Measurements from ENCODE around the gene BSN.

BSN gene

GRCh38 chr3:49639551-49639950, 85.3 kb downstream of the BSN start:
- Histone ChIP-seq H3K36me3 (ENCODE audit: control insufficient read depth in 1 of 2, insufficient read depth in 2 of 2, low read length in 2 of 2) (no peaks in the 10 kb centered on the region), H3K4me3 (ENCODE audit: low read depth in 1 of 2, low read length in 2 of 2) (no peak overlapping the region), H3K4me1 (ENCODE audit: control insufficient read depth in 1 of 2, insufficient read depth in 2 of 2, low read length in 2 of 2) (no peaks in the 10 kb centered on the region), H3K27ac (ENCODE audit: low read depth, low read length) (no peak overlapping the region), H3K9ac (ENCODE audit: low read depth in 1 of 2, low read length in 2 of 2) (no peak overlapping the region), H3K27me3 (ENCODE audit: control insufficient read depth in 1 of 2, insufficient read depth in 2 of 2, low read length in 2 of 2) (no peaks in the 10 kb centered on the region), H3K9me3 (ENCODE audit: control insufficient read depth in 1 of 2, low read length in 2 of 2) (no peaks in the 10 kb centered on the region)

GRCh38 chr3:49641292-49641691, 87.0 kb downstream of the BSN start:
- no peaks in the 10 kb centered on the region for H3K36me3 ChIP-seq (ENCODE audit: control insufficient read depth in 1 of 2, insufficient read depth in 2 of 2, low read length in 2 of 2)
- H3K4me1 ChIP-seq (ENCODE audit: control insufficient read depth in 1 of 2, insufficient read depth in 2 of 2, low read length in 2 of 2): no peaks in the 10 kb centered on the region
- no peak overlapping the region for H3K27ac ChIP-seq (ENCODE audit: low read depth, low read length)

GRCh38 chr3:49641921-49642707, 87.8 kb downstream of the BSN start:
- Histone ChIP-seq H3K36me3 (ENCODE audit: control insufficient read depth in 1 of 2, insufficient read depth in 2 of 2, low read length in 2 of 2) (no peaks in the 10 kb centered on the region), H3K27ac (ENCODE audit: low read depth, low read length) (no peak overlapping the region), H3K27me3 (ENCODE audit: control insufficient read depth in 1 of 2, insufficient read depth in 2 of 2, low read length in 2 of 2) (no peaks in the 10 kb centered on the region), H3K4me1 (ENCODE audit: control insufficient read depth in 1 of 2, insufficient read depth in 2 of 2, low read length in 2 of 2) (no peaks in the 10 kb centered on the region), H3K9me3 (ENCODE audit: control insufficient read depth in 1 of 2, low read length in 2 of 2) (no peaks in the 10 kb centered on the region), H3K9ac (ENCODE audit: low read depth in 1 of 2, low read length in 2 of 2) (no peak overlapping the region), H3K4me3 (ENCODE audit: low read depth in 1 of 2, low read length in 2 of 2) (no peak overlapping the region)

More at GRCh38 chr3:49641292-49641691, 87.0 kb downstream of the BSN start:
- Histone ChIP-seq H3K27me3 (ENCODE audit: control insufficient read depth in 1 of 2, insufficient read depth in 2 of 2, low read length in 2 of 2) (no peaks in the 10 kb centered on the region), H3K4me3 (ENCODE audit: low read depth in 1 of 2, low read length in 2 of 2) (no peak overlapping the region), H3K9me3 (ENCODE audit: control insufficient read depth in 1 of 2, low read length in 2 of 2) (no peaks in the 10 kb centered on the region), H3K9ac (ENCODE audit: low read depth in 1 of 2, low read length in 2 of 2) (no peak overlapping the region)

- Histone ChIP-seq H3K36me3 (ENCODE audit: control insufficient read depth in 1 of 2, insufficient read depth in 2 of 2, low read length in 2 of 2) (no peaks in the 10 kb centered on the region), H3K9me3 (ENCODE audit: control insufficient read depth in 1 of 2, low read length in 2 of 2) (no peaks in the 10 kb centered on the region), H3K27me3 (ENCODE audit: control insufficient read depth in 1 of 2, insufficient read depth in 2 of 2, low read length in 2 of 2) (no peaks in the 10 kb centered on the region), H3K4me1 (ENCODE audit: control insufficient read depth in 1 of 2, insufficient read depth in 2 of 2, low read length in 2 of 2) (no peaks in the 10 kb centered on the region), H3K27ac (ENCODE audit: low read depth, low read length) (no peak overlapping the region), H3K4me3 (ENCODE audit: low read depth in 1 of 2, low read length in 2 of 2) (no peak overlapping the region), H3K9ac (ENCODE audit: low read depth in 1 of 2, low read length in 2 of 2) (no peak overlapping the region)
These were observed 88.5 kb downstream of the BSN start for GRCh38 chr3:49642708-49643145.

- no peaks in the 10 kb centered on the region for H3K4me1 ChIP-seq (ENCODE audit: control insufficient read depth in 1 of 2, insufficient read depth in 2 of 2, low read length in 2 of 2)
- no peak overlapping the region for H3K9ac ChIP-seq (ENCODE audit: low read depth in 1 of 2, low read length in 2 of 2)
- H3K9me3 ChIP-seq (ENCODE audit: control insufficient read depth in 1 of 2, low read length in 2 of 2): no peaks in the 10 kb centered on the region
- H3K27ac ChIP-seq (ENCODE audit: low read depth, low read length): no peak overlapping the region
- no peaks in the 10 kb centered on the region for H3K36me3 ChIP-seq (ENCODE audit: control insufficient read depth in 1 of 2, insufficient read depth in 2 of 2, low read length in 2 of 2)
- H3K27me3 ChIP-seq (ENCODE audit: control insufficient read depth in 1 of 2, insufficient read depth in 2 of 2, low read length in 2 of 2): no peaks in the 10 kb centered on the region
- H3K4me3 ChIP-seq (ENCODE audit: low read depth in 1 of 2, low read length in 2 of 2): no peak overlapping the region
These were observed 90.4 kb downstream of the BSN start for GRCh38 chr3:49644684-49645083.

- H3K27ac ChIP-seq (ENCODE audit: low read depth, low read length): no peak overlapping the region
These were observed 92.0 kb downstream of the BSN start for GRCh38 chr3:49646236-49646635.

GRCh38 chr3:49647741-49648140, 93.5 kb downstream of the BSN start:
- H3K9ac ChIP-seq (ENCODE audit: low read depth in 1 of 2, low read length in 2 of 2): no peak overlapping the region
- no peaks in the 10 kb centered on the region for H3K36me3 ChIP-seq (ENCODE audit: control insufficient read depth in 1 of 2, insufficient read depth in 2 of 2, low read length in 2 of 2)
- H3K9me3 ChIP-seq (ENCODE audit: control insufficient read depth in 1 of 2, low read length in 2 of 2): no peaks in the 10 kb centered on the region
- no peaks in the 10 kb centered on the region for H3K4me1 ChIP-seq (ENCODE audit: control insufficient read depth in 1 of 2, insufficient read depth in 2 of 2, low read length in 2 of 2)
- H3K4me3 ChIP-seq (ENCODE audit: low read depth in 1 of 2, low read length in 2 of 2): no peak overlapping the region
- H3K27me3 ChIP-seq (ENCODE audit: control insufficient read depth in 1 of 2, insufficient read depth in 2 of 2, low read length in 2 of 2): no peaks in the 10 kb centered on the region
- no peak overlapping the region for H3K27ac ChIP-seq (ENCODE audit: low read depth, low read length)

More at GRCh38 chr3:49646236-49646635, 92.0 kb downstream of the BSN start:
- H3K4me1 ChIP-seq (ENCODE audit: control insufficient read depth in 1 of 2, insufficient read depth in 2 of 2, low read length in 2 of 2): no peaks in the 10 kb centered on the region
- H3K9me3 ChIP-seq (ENCODE audit: control insufficient read depth in 1 of 2, low read length in 2 of 2): no peaks in the 10 kb centered on the region
- no peak overlapping the region for H3K4me3 ChIP-seq (ENCODE audit: low read depth in 1 of 2, low read length in 2 of 2)
- H3K27me3 ChIP-seq (ENCODE audit: control insufficient read depth in 1 of 2, insufficient read depth in 2 of 2, low read length in 2 of 2): no peaks in the 10 kb centered on the region
- no peak overlapping the region for H3K9ac ChIP-seq (ENCODE audit: low read depth in 1 of 2, low read length in 2 of 2)
- no peaks in the 10 kb centered on the region for H3K36me3 ChIP-seq (ENCODE audit: control insufficient read depth in 1 of 2, insufficient read depth in 2 of 2, low read length in 2 of 2)

- H3K4me3 ChIP-seq (ENCODE audit: low read depth in 1 of 2, low read length in 2 of 2): no peak overlapping the region
- H3K27ac ChIP-seq (ENCODE audit: low read depth, low read length): no peak overlapping the region
- no peaks in the 10 kb centered on the region for H3K36me3 ChIP-seq (ENCODE audit: control insufficient read depth in 1 of 2, insufficient read depth in 2 of 2, low read length in 2 of 2)
- no peaks in the 10 kb centered on the region for H3K4me1 ChIP-seq (ENCODE audit: control insufficient read depth in 1 of 2, insufficient read depth in 2 of 2, low read length in 2 of 2)
- no peaks in the 10 kb centered on the region for H3K27me3 ChIP-seq (ENCODE audit: control insufficient read depth in 1 of 2, insufficient read depth in 2 of 2, low read length in 2 of 2)
- no peak overlapping the region for H3K9ac ChIP-seq (ENCODE audit: low read depth in 1 of 2, low read length in 2 of 2)
- no peaks in the 10 kb centered on the region for H3K9me3 ChIP-seq (ENCODE audit: control insufficient read depth in 1 of 2, low read length in 2 of 2)
These were observed 94.2 kb downstream of the BSN start for GRCh38 chr3:49648354-49649019.

GRCh38 chr3:49649576-49649975, 95.3 kb downstream of the BSN start:
- H3K27ac ChIP-seq (ENCODE audit: low read depth, low read length): no peak overlapping the region
- H3K9me3 ChIP-seq (ENCODE audit: control insufficient read depth in 1 of 2, low read length in 2 of 2): no peaks in the 10 kb centered on the region

GRCh38 chr3:49650177-49650576, 95.9 kb downstream of the BSN start:
- H3K4me3 ChIP-seq (ENCODE audit: low read depth in 1 of 2, low read length in 2 of 2): no peak overlapping the region
- peaks cover 0 to under 1% of the 10 kb centered on the region in 2 donors for H3K4me1 ChIP-seq (ENCODE audit: control insufficient read depth in 1 of 2, insufficient read depth in 2 of 2, low read length in 2 of 2)
- H3K9ac ChIP-seq (ENCODE audit: low read depth in 1 of 2, low read length in 2 of 2): no peak overlapping the region
- H3K36me3 ChIP-seq (ENCODE audit: control insufficient read depth in 1 of 2, insufficient read depth in 2 of 2, low read length in 2 of 2): no peaks in the 10 kb centered on the region
- H3K9me3 ChIP-seq (ENCODE audit: control insufficient read depth in 1 of 2, low read length in 2 of 2): no peaks in the 10 kb centered on the region
- no peaks in the 10 kb centered on the region for H3K27me3 ChIP-seq (ENCODE audit: control insufficient read depth in 1 of 2, insufficient read depth in 2 of 2, low read length in 2 of 2)
- no peak overlapping the region for H3K27ac ChIP-seq (ENCODE audit: low read depth, low read length)

More at GRCh38 chr3:49649576-49649975, 95.3 kb downstream of the BSN start:
- H3K27me3 ChIP-seq (ENCODE audit: control insufficient read depth in 1 of 2, insufficient read depth in 2 of 2, low read length in 2 of 2): no peaks in the 10 kb centered on the region
- no peaks in the 10 kb centered on the region for H3K4me1 ChIP-seq (ENCODE audit: control insufficient read depth in 1 of 2, insufficient read depth in 2 of 2, low read length in 2 of 2)
- H3K36me3 ChIP-seq (ENCODE audit: control insufficient read depth in 1 of 2, insufficient read depth in 2 of 2, low read length in 2 of 2): no peaks in the 10 kb centered on the region
- no peak overlapping the region for H3K4me3 ChIP-seq (ENCODE audit: low read depth in 1 of 2, low read length in 2 of 2)
- no peak overlapping the region for H3K9ac ChIP-seq (ENCODE audit: low read depth in 1 of 2, low read length in 2 of 2)

All from duodenal mucosa (tissue), 2 donors.